Measurements from ENCODE around the gene ZFP36L1. TPM values are rescaled to one million over a fixed set of nuclear protein-coding genes. Genes with fewer than 3 reads are reported as not detected.

ZFP36L1 gene
- total RNA-seq, 2 experiments from 2014 or later, result 254 to 258 TPM

DNA sequence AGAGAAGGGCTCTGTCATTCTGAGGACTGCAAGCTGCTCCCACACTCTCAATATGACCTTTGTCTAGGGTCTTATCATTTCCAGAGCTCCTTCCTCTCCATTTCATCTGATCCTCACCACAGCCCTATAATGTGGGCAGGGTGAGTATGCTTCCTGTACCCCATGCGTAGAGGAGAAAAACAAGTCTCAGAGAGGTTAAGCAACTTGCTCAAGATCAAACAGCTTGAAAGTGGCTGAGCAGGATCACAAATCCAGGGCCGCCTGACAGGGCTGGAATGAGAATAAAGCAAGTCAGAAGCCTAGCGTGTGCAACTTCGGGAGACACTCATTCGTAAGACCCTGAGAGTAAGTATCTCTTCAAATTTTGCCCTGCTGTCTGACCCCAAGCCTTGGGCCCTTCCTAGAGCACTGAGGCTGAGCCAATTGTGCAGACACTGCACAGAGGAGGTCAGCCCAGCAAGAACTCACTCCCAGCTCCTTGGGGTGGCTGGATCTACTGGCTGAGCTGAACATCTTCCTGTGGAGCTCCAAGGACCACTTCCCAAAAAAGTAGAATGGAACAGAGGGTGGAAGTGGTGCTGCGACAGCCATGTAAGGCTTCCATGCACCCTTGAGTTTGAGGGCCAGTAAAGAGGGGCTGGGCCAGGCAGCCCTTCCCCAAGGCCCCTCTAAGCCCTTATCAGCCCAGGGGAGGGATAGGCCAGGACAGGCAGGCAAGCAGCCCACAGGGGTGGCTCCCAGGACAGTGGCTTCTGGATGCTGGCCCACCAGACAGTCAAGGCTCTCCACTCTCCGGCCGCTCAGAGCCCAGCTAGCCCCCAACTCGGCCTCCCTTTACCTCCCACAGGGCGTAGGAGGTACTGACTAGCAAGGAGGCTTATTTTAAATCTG, 10.5 kb downstream of the ZFP36L1 start:
- no peaks in the 10 kb centered on the region for H3K27me3 Mint-ChIP-seq
- ATAC-seq (ENCODE audit: poor library complexity), result peak; percentile 41
- Histone ChIP-seq H3K4me1 (ENCODE audit: insufficient read depth, low read length) (peaks cover 87% of the 10 kb centered on the region), H3K27ac (ENCODE audit: low read depth in 1 of 2, low read length in 2 of 2) (peak overlapping the region; percentile 33 to 56), H3K36me3 (ENCODE audit: insufficient read depth, low read length) (peaks cover 8% of the 10 kb centered on the region), H3K4me3 (ENCODE audit: low read length) (peak overlapping the region; percentile 44), H3K27me3 (ENCODE audit: control insufficient read depth in 1 of 2, insufficient read depth in 2 of 2, low read length in 2 of 2) (no peaks in the 10 kb centered on the region), H3K9me3 (ENCODE audit: control insufficient read depth in 1 of 2, insufficient read depth in 1 of 2, low read length in 2 of 2) (no peaks in the 10 kb centered on the region)
- peak overlapping the region; percentile 77 for H3K4me3 Mint-ChIP-seq
- peaks cover 88% of the 10 kb centered on the region for H3K4me1 Mint-ChIP-seq (ENCODE audit: low read depth)
- intact Hi-C loops (cut with DNase I, micrococcal nuclease), result loop anchor here (5.0 to 10.0 kb wide), 6 partner anchors 35 to 498 kb away; no protein-coding TSS in a partner anchor
- POLR2A ChIA-PET, result interaction anchor here (0.5 to 15.8 kb wide), 26 partner anchors 8 to 832 kb away, joined by 3 to 816 read pairs (median 4); partner anchors contain the start of gene ZFP36L1
- DNase-seq, result peak in 10 of 14 experiments; percentile 37 to 84 (median 60)
- CTCF ChIA-PET, result interaction anchor here (0.9 to 4.2 kb wide), 10 partner anchors 8 to 275 kb away, joined by 3 to 36 read pairs (median 4); partner anchors contain the start of gene ZFP36L1
- H3K9me3 Mint-ChIP-seq, result no peaks in the 10 kb centered on the region
- peaks cover 15% of the 10 kb centered on the region for H3K36me3 Mint-ChIP-seq (ENCODE audit: low read depth)
- H3K27ac Mint-ChIP-seq, result peak overlapping the region; percentile 92
- TF ChIP-seq, protein P1, sequence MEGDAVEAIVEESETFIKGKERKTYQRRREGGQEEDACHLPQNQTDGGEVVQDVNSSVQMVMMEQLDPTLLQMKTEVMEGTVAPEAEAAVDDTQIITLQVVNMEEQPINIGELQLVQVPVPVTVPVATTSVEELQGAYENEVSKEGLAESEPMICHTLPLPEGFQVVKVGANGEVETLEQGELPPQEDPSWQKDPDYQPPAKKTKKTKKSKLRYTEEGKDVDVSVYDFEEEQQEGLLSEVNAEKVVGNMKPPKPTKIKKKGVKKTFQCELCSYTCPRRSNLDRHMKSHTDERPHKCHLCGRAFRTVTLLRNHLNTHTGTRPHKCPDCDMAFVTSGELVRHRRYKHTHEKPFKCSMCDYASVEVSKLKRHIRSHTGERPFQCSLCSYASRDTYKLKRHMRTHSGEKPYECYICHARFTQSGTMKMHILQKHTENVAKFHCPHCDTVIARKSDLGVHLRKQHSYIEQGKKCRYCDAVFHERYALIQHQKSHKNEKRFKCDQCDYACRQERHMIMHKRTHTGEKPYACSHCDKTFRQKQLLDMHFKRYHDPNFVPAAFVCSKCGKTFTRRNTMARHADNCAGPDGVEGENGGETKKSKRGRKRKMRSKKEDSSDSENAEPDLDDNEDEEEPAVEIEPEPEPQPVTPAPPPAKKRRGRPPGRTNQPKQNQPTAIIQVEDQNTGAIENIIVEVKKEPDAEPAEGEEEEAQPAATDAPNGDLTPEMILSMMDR (IDR thresholded peaks at IDR 0.05), result no peak

DNA sequence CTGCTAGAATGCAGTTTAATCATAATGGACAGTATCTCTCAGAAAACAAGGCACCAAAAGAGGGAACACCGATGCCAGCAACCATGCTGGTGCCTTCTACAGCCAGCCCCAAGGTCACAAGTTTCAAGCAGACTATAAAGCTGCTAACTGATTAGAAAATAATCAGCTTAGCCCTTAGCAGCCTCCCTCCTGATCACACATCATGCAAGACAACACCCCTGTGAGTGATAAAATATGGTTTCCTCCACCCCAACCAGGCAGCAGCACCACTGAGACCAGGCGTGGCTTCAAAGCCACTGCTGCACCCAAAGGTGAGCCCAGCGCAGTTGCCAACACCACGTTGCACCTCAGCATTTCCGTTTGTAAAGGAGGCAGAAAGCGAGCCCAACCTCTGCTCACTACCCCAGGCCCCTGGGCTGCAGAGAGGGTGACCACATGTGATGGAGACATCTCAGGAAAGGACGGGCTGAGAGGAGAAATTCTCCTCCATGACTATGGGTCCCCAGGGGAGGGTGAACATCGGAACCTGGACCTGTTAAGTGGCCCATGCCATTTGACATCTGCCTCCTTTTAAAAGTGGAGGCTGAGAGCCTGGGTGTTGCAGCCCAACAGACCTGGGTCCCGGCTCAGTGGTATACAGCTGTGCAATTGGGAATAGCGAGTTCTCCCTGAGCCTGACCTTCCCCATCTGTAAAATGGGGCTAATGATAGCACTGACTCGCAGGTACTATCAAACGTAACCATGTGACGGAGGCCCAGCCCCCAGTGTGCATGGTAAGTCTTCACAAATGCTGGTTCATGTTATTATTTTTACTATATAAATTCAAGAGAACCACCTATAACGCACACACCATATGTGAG, 11.5 kb downstream of the ZFP36L1 start:
- POLR2A ChIA-PET, result interaction anchor here (0.6 to 15.8 kb wide), 35 partner anchors 9 to 534 kb away, joined by 3 to 816 read pairs (median 4); partner anchors contain the start of gene ZFP36L1
- Histone ChIP-seq H3K4me3 (ENCODE audit: low read length) (peak overlapping the region; percentile 44), H3K27me3 (ENCODE audit: control insufficient read depth in 1 of 2, insufficient read depth in 2 of 2, low read length in 2 of 2) (no peaks in the 10 kb centered on the region), H3K9me3 (ENCODE audit: control insufficient read depth in 1 of 2, insufficient read depth in 1 of 2, low read length in 2 of 2) (no peaks in the 10 kb centered on the region), H3K36me3 (ENCODE audit: insufficient read depth, low read length) (no peaks in the 10 kb centered on the region), H3K27ac (ENCODE audit: low read depth in 1 of 2, low read length in 2 of 2) (peak overlapping the region; percentile 56 to 58), H3K4me1 (ENCODE audit: insufficient read depth, low read length) (peaks cover 81% of the 10 kb centered on the region)
- Mint-ChIP-seq H3K9me3 (no peaks in the 10 kb centered on the region), H3K27me3 (no peaks in the 10 kb centered on the region), H3K27ac (peak overlapping the region; percentile 92), H3K36me3 (ENCODE audit: low read depth) (peaks cover 5% of the 10 kb centered on the region), H3K4me3 (peak overlapping the region; percentile 79), H3K4me1 (ENCODE audit: low read depth) (peaks cover 80% of the 10 kb centered on the region)
- CTCF ChIA-PET, result interaction anchor here (0.6 to 4.2 kb wide), 12 partner anchors 9 to 837 kb away, joined by 3 to 36 read pairs (median 4); partner anchors contain the start of gene ZFP36L1
- intact Hi-C loops (cut with DNase I, micrococcal nuclease), result loop anchor here (1.0 to 10.0 kb wide), 8 partner anchors 8 to 497 kb away; no protein-coding TSS in a partner anchor
- TF ChIP-seq, protein P1 (IDR thresholded peaks at IDR 0.05), result no peak
- ATAC-seq (ENCODE audit: poor library complexity) (peak; percentile 54), DNase-seq (peak; percentile 56 to 92 (median 69))
